HCT116 (cell line): ENCODE results near the gene ARPC4. TPM values are rescaled to one million over a fixed set of nuclear protein-coding genes. Genes with fewer than 3 reads are reported as not detected.

Experiments
- ATAC-seq: fragments of 200-7000 bp; cut with Tn5 transposase; 2 replicates; pipeline ENCODE4 v1.9.1; 2020; ENCODE audit warnings: mild to moderate bottlenecking, moderate library complexity
- BruUV-seq: library from RNA; stranded (reverse); fragments of 400-500 nt; replicated peaks from 2 replicates; lab custom pipeline; 2021; lab: Mats Ljungman, UMichigan
- CTCF ChIA-PET: fragments of 300-600 bp; sonication (Branson Sonifier 250); formaldehyde crosslinking; loops from one replicate; lab custom pipeline; 2021; ENCODE audit warnings: antibody characterized with exemption; lab: Charles Lee
- POLR2A ChIA-PET: fragments of 300-600, 350-600 bp; sonication (Branson Sonifier 250); formaldehyde crosslinking; loops from one replicate; lab custom pipeline; 2021; ENCODE audit warnings: antibody characterized with exemption; lab: Charles Lee
- RAD21 ChIA-PET, 2 experiments: fragments of 300-600 bp; sonication (Branson Sonifier 250); formaldehyde crosslinking; loops; one replicate each; lab custom pipeline; 2023; ENCODE audit warnings: low total read pairs in 2 of 2; ENCODE audit not compliant: uncharacterized antibody in 2 of 2, unreplicated experiment in 2 of 2, low non-redundant PET in 1 of 2; lab: Charles Lee
- DNase-seq: peaks from one replicate; pipeline ENCODE4 v3.0.0-alpha.2; 2010; ENCODE audit warnings: low read depth, low spot score
- H2AFZ ChIP-seq: fragments of 200-600 bp; shearing (Covaris generic), sonication (generic); 2 replicates; pipeline ENCODE4 v1.6.1; 2017; ENCODE audit warnings: low read depth, mixed run types, mixed read lengths, antibody characterized with exemption, low read length; ENCODE audit not compliant: poor library complexity, severe bottlenecking
- H3K27ac ChIP-seq: 2 replicates; pipeline ENCODE4 v1.5.1; 2012; ENCODE audit warnings: low read depth, low read length
- H3K27me3 ChIP-seq: fragments of 200-600 bp; sonication (generic); 2 replicates; pipeline ENCODE4 v1.6.1; 2016; ENCODE audit warnings: mixed run types, low read length, mixed read lengths; ENCODE audit not compliant: insufficient read depth
- H3K36me3 ChIP-seq, 2 experiments: fragments of 200-500 bp in 1 of 2; fragments of 200-600 bp in 1 of 2; sonication (Bioruptor generic) in 1 of 2; sonication (generic) in 1 of 2; 2 replicates each; pipeline versions ENCODE4 v1.5.1 to v1.6.1; 2014 to 2016; ENCODE audit warnings: low read length in 2 of 2, inconsistent platforms in 1 of 2, mixed read lengths in 1 of 2, mixed run types in 1 of 2; ENCODE audit not compliant: insufficient read depth in 2 of 2, control insufficient read depth in 1 of 2
- H3K4me1 ChIP-seq, 2 experiments: fragments of 200-600 bp in 1 of 2; sonication (generic) in 1 of 2; 2 replicates each; pipeline versions ENCODE4 v1.5.1 to v1.6.1; 2012 to 2017; ENCODE audit warnings: low read length in 2 of 2, inconsistent platforms in 1 of 2, mild to moderate bottlenecking in 1 of 2, mixed read lengths in 1 of 2, mixed run types in 1 of 2, moderate library complexity in 1 of 2; ENCODE audit not compliant: insufficient read depth in 2 of 2, control insufficient read depth in 1 of 2
- H3K4me2 ChIP-seq: fragments of 200-600 bp; sonication (generic); 2 replicates; pipeline ENCODE4 v1.6.1; 2017; ENCODE audit warnings: mixed run types, low read length, mixed read lengths
- H3K4me3 ChIP-seq, 2 experiments: fragments of 200-600 bp in 1 of 2; sonication (generic) in 1 of 2; replicated peaks in 1 of 2; 2 replicates each; pipeline ENCODE4 v1.5.1; 2011 to 2016; ENCODE audit warnings: low read length in 2 of 2, control low read depth in 1 of 2, low read depth in 1 of 2, mild to moderate bottlenecking in 1 of 2, mixed read lengths in 1 of 2, mixed run types in 1 of 2
- H3K79me2 ChIP-seq: fragments of 200-600 bp; sonication (generic); 2 replicates; pipeline ENCODE4 v1.6.1; 2017; ENCODE audit warnings: mild to moderate bottlenecking, mixed run types, low read length, moderate library complexity, mixed read lengths; ENCODE audit not compliant: insufficient read depth
- H3K9ac ChIP-seq: fragments of 200-600 bp; sonication (generic); 2 replicates; pipeline ENCODE4 v1.6.1; 2016; ENCODE audit warnings: low read length, mixed read lengths
- H3K9me2 ChIP-seq: fragments of 200-600 bp; sonication (generic), shearing (Covaris generic); 2 replicates; pipeline ENCODE4 v1.6.1; 2017; ENCODE audit warnings: mixed run types, mild to moderate bottlenecking, moderate library complexity; ENCODE audit not compliant: insufficient read depth
- H3K9me3 ChIP-seq, 2 experiments: fragments of 200-500 bp in 1 of 2; fragments of 200-600 bp in 1 of 2; sonication (Bioruptor generic) in 1 of 2; sonication (generic) in 1 of 2; 2 replicates each; pipeline ENCODE4 v1.6.1; 2014 to 2017; ENCODE audit warnings: low read length in 2 of 2, mixed read lengths in 2 of 2, inconsistent platforms in 1 of 2, low read depth in 1 of 2, mild to moderate bottlenecking in 1 of 2, mixed run types in 1 of 2, moderate library complexity in 1 of 2; ENCODE audit not compliant: control insufficient read depth in 1 of 2, insufficient read depth in 1 of 2
- H4K20me1 ChIP-seq: fragments of 200-600 bp; sonication (generic), shearing (Covaris generic); 2 replicates; pipeline ENCODE4 v1.6.1; 2017; ENCODE audit warnings: mixed run types, mild to moderate bottlenecking, moderate library complexity; ENCODE audit not compliant: insufficient read depth
- ATF3 ChIP-seq: IDR thresholded peaks from 2 replicates; pipeline ENCODE4 v1.6.1; 2012
- CBX3 ChIP-seq: IDR thresholded peaks from 2 replicates; pipeline ENCODE4 v1.6.1; 2012; ENCODE audit warnings: low read depth
- CEBPB ChIP-seq: IDR thresholded peaks from 2 replicates; pipeline ENCODE4 v1.6.1; 2012; ENCODE audit warnings: low read depth
- EZH2 ChIP-seq: fragments of 200-600 bp; sonication (generic); IDR thresholded peaks from 2 replicates; pipeline ENCODE4 v1.6.1; 2017; ENCODE audit warnings: antibody characterized with exemption, mixed run types
- FOSL1 ChIP-seq: IDR thresholded peaks from 2 replicates; pipeline ENCODE4 v1.6.1; 2012; ENCODE audit warnings: low read depth
- JUND ChIP-seq: IDR thresholded peaks from 2 replicates; pipeline ENCODE4 v1.6.1; 2012
- MAX ChIP-seq: IDR thresholded peaks from 2 replicates; pipeline ENCODE4 v1.6.1; 2012
- POLR2A ChIP-seq: IDR thresholded peaks from 2 replicates; pipeline ENCODE4 v1.7.0; 2011; ENCODE audit warnings: borderline replicate concordance; ENCODE audit not compliant: insufficient read depth, insufficient read length; ENCODE audit errors: extremely low read depth
- POLR2AphosphoS5 ChIP-seq: IDR thresholded peaks from 2 replicates; pipeline ENCODE4 v1.6.1; 2011; ENCODE audit warnings: mild to moderate bottlenecking, low read depth, low read length, moderate library complexity
- RAD21 ChIP-seq: IDR thresholded peaks from 2 replicates; pipeline ENCODE4 v1.6.1; 2012; ENCODE audit warnings: low read depth, mild to moderate bottlenecking
- SIN3A ChIP-seq: IDR thresholded peaks from 2 replicates; pipeline ENCODE4 v1.6.1; 2012; ENCODE audit warnings: low read depth
- SP1 ChIP-seq: IDR thresholded peaks from 2 replicates; pipeline ENCODE4 v1.6.1; 2012; ENCODE audit warnings: low read depth
- TCF7L2 ChIP-seq: IDR thresholded peaks from 2 replicates; pipeline ENCODE4 v1.7.0; 2011; ENCODE audit warnings: borderline replicate concordance, inconsistent platforms; ENCODE audit not compliant: insufficient read depth, insufficient read length; ENCODE audit errors: extremely low read depth
- YY1 ChIP-seq: IDR thresholded peaks from 2 replicates; pipeline ENCODE4 v1.6.1; 2011; ENCODE audit warnings: low read length, low read depth, moderate library complexity, mild to moderate bottlenecking; ENCODE audit not compliant: insufficient replicate concordance; ENCODE audit errors: extremely low read depth
- ZFX ChIP-seq: fragments of 450-650 bp; IDR thresholded peaks from 2 replicates; pipeline ENCODE4 v1.6.1; 2017
- ZNF274 ChIP-seq: fragments of 200-500 bp; sonication (Bioruptor generic); IDR thresholded peaks from 2 replicates; pipeline ENCODE4 v1.6.1; 2014; ENCODE audit warnings: mild to moderate bottlenecking, low read depth, low read length, inconsistent platforms
- intact Hi-C: fragments of 100-400 bp; cut with micrococcal nuclease; formaldehyde crosslinking; loops from 2 replicates; pipeline ENCODE4 v1.10.0; 2022
- total RNA-seq: library from RNA; stranded (reverse); gene quantifications from one replicate; pipeline ENCODE4 v1.2.1, GENCODE V29; 2021; ENCODE audit not compliant: unreplicated experiment
- TF ChIP-seq, protein P1 (sequence below): IDR thresholded peaks from 2 replicates; pipeline ENCODE4 v1.6.1; 2011; ENCODE audit warnings: mild to moderate bottlenecking, low read length, moderate library complexity; ENCODE audit not compliant: insufficient replicate concordance; ENCODE audit errors: extremely low read depth

ARPC4 gene
- total RNA-seq, 1 experiment from 2014 or later, result 110 TPM

GRCh38 chr3:9744162-9744561 is 48.7 kb upstream of the ARPC4 start:
- POLR2A ChIA-PET, result no interaction called here

More at GRCh38 chr3:9744162-9744561, 48.7 kb upstream of the ARPC4 start:
- TF ChIP-seq EZH2 (no peak), POLR2A (no peak), ATF3 (no peak), YY1 (no peak), POLR2AphosphoS5 (no peak), JUND (no peak), SP1 (no peak), MAX (no peak), FOSL1 (no peak), CBX3 (no peak), SIN3A (no peak), CEBPB (no peak), TCF7L2 (no peak), ZFX (no peak), RAD21 (no peak), ZNF274 (no peak)
- TF ChIP-seq, protein P1, sequence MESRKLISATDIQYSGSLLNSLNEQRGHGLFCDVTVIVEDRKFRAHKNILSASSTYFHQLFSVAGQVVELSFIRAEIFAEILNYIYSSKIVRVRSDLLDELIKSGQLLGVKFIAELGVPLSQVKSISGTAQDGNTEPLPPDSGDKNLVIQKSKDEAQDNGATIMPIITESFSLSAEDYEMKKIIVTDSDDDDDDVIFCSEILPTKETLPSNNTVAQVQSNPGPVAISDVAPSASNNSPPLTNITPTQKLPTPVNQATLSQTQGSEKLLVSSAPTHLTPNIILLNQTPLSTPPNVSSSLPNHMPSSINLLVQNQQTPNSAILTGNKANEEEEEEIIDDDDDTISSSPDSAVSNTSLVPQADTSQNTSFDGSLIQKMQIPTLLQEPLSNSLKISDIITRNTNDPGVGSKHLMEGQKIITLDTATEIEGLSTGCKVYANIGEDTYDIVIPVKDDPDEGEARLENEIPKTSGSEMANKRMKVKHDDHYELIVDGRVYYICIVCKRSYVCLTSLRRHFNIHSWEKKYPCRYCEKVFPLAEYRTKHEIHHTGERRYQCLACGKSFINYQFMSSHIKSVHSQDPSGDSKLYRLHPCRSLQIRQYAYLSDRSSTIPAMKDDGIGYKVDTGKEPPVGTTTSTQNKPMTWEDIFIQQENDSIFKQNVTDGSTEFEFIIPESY, result no peak
- H3K4me2 ChIP-seq, result no peak overlapping the region
- peaks cover 3% of the 10 kb centered on the region in 2 experiments for H3K4me1 ChIP-seq
- H3K9ac ChIP-seq, result no peak overlapping the region
- ATAC-seq (no peak), DNase-seq (no peak)
- CTCF ChIA-PET, result no interaction called here
- H3K4me3 ChIP-seq, result no peak overlapping the region
- RAD21 ChIA-PET, result no interaction called here
- H3K79me2 ChIP-seq, result no peaks in the 10 kb centered on the region; the same call in 1 of the 2 replicates
- no peaks in the 10 kb centered on the region for H3K9me2 ChIP-seq
- no peaks in the 10 kb centered on the region for H4K20me1 ChIP-seq
- H2AFZ ChIP-seq, result no peak overlapping the region
- no peaks in the 10 kb centered on the region for H3K9me3 ChIP-seq
- no peak overlapping the region for H3K27ac ChIP-seq
- BruUV-seq, result no TSS peak
- no peaks in the 10 kb centered on the region for H3K27me3 ChIP-seq
- peaks cover 71 to 88% of the 10 kb centered on the region in 2 experiments for H3K36me3 ChIP-seq
- intact Hi-C loops, result no loop called here
